AG10803 (cell line): ENCODE data around the gene OPHN1.

Experiments
- DNase-seq: peaks from one replicate; pipeline ENCODE4 v3.0.0; 2010; ENCODE audit warnings: low read depth
- H3K4me3 ChIP-seq: 2 replicates; pipeline ENCODE4 v1.5.1; 2011; ENCODE audit warnings: mild to moderate bottlenecking, low read length, control low read depth
- TF ChIP-seq, protein P1 (sequence below): conservative IDR thresholded peaks from 2 replicates; pipeline ENCODE4 v1.5.1; 2011; ENCODE audit warnings: mild to moderate bottlenecking, low read length, control low read depth, inconsistent platforms

The OPHN1 gene

DNA sequence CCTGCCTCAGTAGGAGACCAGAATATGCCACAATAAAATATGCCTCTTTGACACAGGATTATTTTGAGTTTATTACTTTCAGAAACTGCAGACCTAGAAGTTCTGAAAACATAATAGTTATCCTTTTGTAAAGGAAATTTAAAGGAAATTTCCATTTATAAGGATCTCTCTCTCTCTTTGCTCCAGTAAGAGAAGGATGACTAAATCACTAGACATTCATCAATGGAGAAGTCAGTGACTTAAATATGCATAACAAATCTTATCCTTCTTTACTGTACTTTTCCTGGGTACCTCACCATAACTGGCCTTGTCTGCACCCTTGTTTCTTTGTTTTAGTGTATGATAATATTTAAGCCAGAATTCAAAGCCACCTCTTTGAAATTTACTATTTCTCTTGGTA, 28.3 kb upstream of the OPHN1 start:
- peak; percentile 2 for DNase-seq
- TF ChIP-seq, protein P1, sequence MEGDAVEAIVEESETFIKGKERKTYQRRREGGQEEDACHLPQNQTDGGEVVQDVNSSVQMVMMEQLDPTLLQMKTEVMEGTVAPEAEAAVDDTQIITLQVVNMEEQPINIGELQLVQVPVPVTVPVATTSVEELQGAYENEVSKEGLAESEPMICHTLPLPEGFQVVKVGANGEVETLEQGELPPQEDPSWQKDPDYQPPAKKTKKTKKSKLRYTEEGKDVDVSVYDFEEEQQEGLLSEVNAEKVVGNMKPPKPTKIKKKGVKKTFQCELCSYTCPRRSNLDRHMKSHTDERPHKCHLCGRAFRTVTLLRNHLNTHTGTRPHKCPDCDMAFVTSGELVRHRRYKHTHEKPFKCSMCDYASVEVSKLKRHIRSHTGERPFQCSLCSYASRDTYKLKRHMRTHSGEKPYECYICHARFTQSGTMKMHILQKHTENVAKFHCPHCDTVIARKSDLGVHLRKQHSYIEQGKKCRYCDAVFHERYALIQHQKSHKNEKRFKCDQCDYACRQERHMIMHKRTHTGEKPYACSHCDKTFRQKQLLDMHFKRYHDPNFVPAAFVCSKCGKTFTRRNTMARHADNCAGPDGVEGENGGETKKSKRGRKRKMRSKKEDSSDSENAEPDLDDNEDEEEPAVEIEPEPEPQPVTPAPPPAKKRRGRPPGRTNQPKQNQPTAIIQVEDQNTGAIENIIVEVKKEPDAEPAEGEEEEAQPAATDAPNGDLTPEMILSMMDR, result no peak
- H3K4me3 ChIP-seq, result no peak overlapping the region

DNA sequence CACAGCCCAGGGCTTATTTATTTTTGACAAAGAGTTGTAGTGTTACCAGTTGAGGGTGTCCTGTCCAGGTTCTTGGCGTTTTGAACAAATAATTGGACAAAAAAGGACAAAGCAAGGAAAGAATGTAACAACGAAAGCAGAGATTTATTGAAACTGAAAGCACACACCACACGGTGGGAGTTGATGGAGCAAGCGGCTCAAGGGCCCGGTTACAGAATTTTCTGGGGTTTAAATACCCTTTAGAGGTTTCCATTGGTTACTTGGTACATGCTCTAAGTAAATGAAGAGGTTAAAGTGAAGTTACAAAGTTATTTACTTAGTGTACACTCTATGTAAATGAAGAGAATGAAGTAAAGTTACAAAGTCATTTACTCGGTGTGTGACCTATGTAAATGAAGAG, 27.8 kb upstream of the OPHN1 start:
- no peak for DNase-seq
- TF ChIP-seq, protein P1, result no peak
- H3K4me3 ChIP-seq, result no peak overlapping the region

DNA sequence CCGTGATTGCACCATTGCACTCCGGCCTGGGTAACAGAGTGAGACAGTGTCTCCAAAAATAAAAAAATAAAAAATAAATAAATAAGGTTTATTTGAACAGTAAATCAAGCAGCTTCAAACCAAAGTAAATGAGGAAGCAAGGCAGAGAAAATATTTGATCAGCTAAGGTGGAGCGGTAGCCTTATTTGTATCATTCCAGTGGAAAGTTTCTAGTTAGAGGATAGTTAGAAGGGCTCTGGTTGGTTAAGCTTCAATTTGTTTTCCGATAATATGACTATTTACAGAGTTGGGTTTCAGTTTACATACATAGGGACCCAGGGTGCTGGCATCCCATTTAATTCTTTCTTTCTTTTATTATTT, 21.8 kb upstream of the OPHN1 start:
- DNase-seq, result no peak
- H3K4me3 ChIP-seq, result no peak overlapping the region
- TF ChIP-seq, protein P1, result no peak

DNA sequence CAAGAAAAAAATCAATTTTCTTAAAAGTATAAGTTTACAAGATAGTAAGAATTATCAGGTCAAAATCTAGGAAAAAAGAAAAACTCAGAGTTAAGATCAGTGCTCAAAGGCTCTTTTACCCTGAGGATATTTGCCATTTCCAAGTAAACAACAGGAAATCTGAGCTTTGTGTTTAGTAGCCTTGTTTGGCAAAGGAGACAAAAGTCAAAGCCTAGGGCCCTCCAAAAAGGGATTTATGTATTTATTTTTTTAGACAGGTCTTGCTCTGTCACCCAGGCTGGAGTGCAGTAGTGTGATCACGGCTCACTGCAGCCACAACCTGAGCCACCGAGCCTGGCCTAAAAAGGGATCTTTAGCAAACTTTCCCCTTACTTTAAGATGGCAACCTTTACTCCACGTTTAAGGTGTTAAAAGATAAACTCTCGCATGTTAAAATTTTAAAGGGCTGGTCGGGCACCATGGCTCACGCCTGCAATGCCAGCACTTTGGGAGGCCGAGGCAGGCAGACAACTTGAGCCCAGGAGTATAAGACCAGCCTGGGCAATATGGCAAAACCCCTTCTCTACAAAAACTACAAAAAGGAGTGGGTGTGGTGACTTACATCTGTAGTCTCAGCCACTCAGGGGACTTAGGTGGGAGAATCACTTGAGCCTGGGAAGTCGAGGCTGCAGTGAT, 21.3 kb upstream of the OPHN1 start:
- no peak for DNase-seq
- TF ChIP-seq, protein P1, result no peak
- no peak overlapping the region for H3K4me3 ChIP-seq

DNA sequence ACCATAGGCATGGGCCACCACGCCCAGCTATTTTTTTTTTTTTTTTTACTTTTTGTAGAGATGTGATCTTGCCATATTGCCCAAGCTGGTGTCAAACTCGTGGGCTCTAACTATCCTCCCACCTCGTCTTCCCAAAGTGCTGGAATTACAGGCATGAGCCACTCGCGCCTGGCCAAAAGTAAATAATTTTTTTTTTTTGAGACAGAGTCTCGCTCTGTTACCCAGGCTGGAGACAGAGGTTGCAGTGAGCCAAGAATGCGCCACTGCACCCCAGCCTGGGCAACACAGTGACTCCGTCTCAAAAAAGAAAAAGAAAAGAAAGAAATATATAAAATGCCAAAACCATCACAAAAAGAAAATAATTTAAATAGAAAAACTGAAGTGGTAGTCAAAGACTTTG, 18.4 kb upstream of the OPHN1 start:
- no peak for DNase-seq
- TF ChIP-seq, protein P1, result no peak
- no peak overlapping the region for H3K4me3 ChIP-seq

DNA sequence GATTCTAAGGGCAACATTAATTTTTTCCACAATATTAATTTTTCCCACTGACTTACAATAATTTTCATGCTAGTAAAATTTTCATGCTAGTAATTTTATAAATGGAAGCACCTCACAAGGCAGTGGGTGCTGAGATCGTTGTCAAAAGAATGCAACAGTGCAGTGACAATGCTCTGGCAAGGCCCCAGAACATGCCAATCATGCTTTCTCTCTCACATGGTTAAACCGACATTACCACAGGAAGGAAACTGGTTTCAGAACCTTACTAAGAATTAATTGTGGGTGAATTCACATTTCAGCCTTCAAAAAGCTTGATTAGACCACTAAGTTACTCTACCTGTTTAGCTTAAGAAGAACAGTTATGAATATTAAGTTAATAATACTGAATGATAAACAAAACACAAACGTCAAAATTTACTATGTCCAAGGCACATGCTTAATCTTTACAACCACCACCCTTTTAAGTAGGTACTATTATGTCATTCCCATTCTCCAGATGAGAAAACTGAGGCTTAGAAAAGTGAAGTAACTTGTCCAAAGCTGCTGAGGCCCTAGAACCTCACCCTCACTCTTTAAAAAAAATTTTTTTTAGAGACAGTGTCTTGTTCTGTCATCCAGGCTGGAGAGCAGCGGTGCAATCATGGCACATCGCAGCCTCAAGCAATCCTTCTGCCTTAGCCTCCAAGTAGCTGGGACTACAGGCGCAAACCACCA, 10.0 kb upstream of the OPHN1 start:
- H3K4me3 ChIP-seq, result no peak overlapping the region
- DNase-seq, result peak; percentile 67
- TF ChIP-seq, protein P1, result no peak

DNA sequence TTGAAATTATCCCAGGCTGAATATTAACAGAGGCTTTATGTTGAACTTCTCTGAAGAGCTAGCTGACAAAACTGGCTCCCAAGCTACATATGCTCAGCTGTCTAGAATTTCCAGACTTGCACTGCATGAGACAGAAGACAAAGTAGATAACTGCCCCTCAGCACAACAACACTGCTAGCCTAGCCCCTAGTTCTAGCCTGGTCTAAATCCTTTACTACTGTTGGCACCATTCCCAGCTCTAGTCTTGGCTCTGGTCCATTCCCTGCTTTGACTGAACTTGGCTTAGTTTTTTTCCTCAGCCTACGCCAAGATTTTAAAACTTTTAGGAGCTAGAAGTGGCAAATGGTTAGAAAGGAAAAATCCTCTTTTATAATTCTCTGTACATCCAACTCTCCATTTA, 7.6 kb upstream of the OPHN1 start:
- peak; percentile 54 for DNase-seq

More for the DNA sequence above, 7.6 kb upstream of the OPHN1 start:
- TF ChIP-seq, protein P1, result no peak
- H3K4me3 ChIP-seq, result no peak overlapping the region
